SKM-1 treated with dmso at 0.1 percent for 144 hours (cell line): Measurements from ENCODE around the gene POLD2.
"Not testable (repeated sequence)": the region's sequence is repeated elsewhere in the genome, so short reads cannot be mapped to it uniquely, and the experiment has no call there.

Experiments
- DNase-seq: peaks from one replicate; lab custom pipeline; 2025; ENCODE audit not compliant: unreplicated experiment; lab: John Stamatoyannopoulos, UW

The POLD2 gene

DNA sequence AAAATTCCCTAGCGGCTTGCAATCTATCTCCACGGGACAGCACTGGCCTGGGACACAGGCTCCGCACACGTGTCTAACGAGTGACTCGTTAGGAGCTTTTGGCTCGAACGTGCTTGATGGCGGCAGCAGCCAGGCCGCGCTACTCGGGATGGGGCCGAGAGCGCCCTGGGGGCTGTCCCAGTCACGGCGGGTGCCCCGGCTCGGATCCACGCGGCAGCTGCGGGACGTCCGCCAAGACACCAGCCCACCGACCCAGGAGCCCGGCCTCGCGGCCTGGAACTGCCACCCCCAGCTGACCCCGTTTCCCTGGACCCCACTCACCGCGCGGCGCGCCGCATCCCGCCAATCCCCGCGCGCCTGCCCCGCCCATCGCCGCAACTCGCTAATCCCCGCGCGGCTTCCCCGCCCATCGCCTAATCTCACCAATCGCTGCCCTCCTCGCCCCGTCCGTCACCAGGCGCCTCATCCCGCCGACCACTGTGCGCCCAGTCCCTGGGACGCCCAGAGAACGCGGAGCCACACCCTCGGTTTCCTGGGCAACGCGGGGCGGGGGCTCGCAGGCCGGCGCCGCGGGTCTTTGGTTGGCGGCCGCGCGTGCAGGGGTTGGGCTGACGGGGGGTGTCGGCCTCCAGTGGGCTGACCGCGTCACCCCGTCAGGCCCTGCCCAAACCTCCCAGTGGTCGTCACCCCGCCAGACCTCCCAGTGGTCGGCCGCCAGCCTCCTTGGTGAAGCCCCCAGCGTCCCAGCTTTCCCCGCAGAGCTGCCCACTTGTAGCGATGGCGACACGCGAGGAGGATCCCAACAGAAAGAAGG, at the start of gene POLD2:
Gene POLD2, minus strand, starts transcription at position 359 of the 814 bp plus-strand sequence. CDS start 1,495 bp downstream, outside the sequence.
- peak; percentile 93 for DNase-seq

DNA sequence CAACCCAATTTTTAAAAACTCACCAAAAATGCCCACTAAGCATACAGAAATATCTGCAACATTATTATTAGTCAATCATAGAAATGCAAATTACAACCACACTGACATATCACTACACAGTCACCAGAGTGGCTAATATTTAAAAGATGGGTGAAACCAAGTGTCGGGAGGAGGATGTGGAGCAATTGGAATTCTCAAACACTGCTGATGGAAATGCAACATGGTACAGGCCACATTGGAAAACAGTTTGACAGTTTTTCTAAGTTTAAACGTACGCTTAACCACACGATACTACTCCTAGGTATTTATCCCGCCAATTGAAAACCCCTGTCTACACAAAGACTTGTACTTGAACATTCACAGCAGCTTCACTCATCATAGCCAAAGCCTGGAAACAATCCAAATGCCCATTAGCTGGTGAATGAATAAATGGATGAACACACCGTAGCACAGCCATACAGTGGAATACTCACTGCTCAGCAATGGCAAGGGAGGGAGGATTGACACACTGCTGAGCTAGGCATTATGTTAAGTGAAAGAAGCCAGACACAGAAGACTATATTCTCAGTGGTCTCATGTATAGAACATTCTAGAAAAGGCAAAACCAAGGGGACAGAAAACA, 49.6 kb upstream of the POLD2 start:
- no peak for DNase-seq

DNA sequence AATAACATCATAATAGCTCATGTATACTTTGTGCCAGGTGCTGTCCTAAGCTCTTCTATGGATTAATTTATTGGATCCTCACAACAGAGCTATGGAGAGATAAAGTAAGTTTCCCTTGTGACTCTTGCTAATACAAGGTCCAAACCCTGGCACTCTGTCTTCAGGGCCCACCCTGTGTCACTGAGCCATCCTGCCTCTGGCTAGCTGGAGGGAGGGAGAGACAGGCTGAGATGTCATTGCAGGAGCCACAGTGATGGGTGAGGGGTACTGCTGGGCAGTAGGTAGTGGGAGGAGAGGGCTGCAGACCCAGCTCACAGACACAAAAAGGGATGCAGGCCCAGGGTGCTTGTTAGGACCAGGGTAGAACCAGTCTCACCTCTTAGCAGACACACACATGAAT, 49.0 kb upstream of the POLD2 start:
- no peak for DNase-seq

DNA sequence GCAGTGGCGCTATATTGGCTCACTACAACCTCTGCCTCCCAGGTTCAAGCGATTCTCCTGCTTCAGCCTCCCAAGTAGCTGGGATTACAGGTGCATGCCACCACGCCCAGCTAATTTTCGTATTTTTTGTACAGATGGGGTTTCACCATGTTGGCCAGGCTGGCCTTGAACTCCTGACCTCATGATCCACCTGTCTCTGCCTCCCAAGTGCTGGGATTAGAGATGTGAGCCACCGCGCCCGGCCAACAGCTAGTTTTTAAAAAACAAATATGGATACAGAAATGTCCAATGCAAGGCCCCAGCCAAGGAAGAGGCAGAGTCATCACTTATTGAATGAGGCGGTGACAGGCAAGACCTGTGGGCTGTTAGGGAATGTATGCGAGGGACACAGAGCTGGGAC, 48.6 kb upstream of the POLD2 start:
- DNase-seq: not testable (repeated sequence)

DNA sequence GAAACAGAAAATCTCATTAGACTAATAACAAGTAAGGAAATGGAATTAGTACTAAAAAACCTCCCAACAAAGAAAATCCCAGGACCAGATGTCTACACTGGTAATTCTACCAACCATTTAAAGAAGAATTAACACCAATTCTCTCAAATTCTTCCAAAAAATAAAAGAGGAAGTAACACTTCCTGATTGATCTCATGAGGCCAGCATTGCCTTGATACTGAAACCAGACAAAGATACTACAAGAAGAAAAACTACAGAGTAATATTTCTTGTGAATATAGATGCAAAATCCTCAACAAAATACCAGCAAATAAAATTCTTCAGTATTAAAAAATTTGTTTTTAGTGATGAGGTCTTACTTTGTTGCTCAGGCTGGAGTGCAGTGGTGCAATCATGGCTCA, 44.6 kb upstream of the POLD2 start:
- peak; percentile 30 for DNase-seq

DNA sequence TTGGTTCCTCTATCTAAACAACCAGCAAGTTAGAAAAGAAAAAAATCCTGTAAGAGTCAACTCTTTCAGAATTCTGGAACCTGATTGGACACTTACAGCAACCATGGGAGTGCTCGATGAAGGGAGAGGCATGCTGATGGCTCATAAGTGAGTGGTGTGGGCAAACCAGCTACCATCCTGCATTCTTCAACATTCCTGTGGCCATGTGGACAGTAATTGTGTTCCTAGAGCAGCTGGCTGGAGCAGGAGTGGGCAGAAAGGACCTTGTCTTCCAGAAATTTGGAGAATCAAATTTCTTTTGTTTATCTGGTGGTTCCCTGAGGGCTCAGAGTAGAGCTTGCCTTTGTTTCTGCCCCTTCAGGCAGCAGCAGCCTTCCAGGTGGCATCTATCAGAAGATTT, 40.2 kb upstream of the POLD2 start:
- DNase-seq: no peak

DNA sequence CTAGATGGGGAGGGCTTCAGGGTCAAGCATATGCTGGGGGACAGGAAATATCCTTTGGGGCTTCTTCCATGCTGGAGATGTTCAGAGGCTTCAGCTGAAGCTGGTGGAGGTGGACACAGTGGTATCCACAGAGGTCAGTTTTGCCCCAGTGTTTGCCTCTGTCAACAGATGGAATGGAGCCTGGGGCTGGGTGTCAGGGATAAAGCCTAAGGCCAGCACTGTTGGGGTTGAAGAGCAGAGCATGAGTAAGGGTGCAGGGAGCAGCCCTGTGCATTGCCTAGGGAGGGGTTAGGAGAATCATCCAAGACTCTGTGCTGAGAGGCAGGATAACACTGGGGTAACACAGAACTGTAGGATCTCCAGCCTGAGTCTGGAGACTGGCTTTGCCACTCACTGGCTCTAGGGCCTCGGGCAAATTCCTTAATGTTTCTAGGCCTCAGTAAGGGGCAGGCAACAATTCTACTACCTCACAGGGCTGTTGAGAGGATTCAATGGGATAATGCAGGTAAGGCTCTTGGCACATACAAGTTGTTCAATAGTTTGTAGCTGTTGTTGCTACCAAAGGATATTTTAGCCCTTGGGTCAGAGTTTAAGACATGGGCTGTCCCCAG, 39.5 kb upstream of the POLD2 start:
- DNase-seq: no peak

DNA sequence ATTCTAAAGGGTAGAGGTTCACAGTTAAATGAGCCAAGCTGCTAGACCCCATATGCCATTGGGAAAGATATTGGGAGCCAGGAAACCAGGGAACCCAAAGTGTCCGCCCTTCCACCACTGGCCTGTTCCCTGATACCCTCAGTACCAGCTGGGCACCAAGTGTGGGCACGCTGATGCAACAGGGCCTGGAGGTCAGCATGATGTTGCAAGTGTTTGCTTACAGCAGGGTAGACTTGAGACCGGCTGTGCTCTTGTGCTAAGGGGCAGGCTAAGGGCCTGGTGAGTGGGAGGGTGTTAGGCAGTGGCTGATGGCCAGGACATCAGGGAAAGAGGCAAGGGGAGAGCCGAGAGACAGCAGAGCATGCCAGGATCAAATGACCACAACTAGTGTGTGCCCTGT, 38.8 kb upstream of the POLD2 start:
- no peak for DNase-seq

DNA sequence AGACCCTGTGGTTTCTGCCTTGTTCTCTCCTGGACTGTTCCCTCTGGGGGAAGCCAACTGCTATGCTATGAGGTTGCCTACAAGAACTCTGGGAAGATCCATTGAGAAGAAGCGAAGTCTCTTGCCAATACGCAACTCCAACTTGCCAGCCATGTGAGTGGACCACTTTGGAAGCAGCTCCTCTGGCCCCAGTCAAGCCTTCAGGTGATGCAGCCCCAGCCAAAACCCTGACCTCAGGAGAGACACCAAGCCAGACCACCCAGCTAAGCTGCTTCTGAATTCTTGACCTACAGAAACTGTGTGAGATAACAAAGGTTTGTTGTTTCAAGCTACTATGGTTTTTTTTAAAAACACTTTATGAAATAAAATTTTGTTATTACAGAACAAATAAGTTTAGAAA, 38.0 kb upstream of the POLD2 start:
- DNase-seq: no peak

DNA sequence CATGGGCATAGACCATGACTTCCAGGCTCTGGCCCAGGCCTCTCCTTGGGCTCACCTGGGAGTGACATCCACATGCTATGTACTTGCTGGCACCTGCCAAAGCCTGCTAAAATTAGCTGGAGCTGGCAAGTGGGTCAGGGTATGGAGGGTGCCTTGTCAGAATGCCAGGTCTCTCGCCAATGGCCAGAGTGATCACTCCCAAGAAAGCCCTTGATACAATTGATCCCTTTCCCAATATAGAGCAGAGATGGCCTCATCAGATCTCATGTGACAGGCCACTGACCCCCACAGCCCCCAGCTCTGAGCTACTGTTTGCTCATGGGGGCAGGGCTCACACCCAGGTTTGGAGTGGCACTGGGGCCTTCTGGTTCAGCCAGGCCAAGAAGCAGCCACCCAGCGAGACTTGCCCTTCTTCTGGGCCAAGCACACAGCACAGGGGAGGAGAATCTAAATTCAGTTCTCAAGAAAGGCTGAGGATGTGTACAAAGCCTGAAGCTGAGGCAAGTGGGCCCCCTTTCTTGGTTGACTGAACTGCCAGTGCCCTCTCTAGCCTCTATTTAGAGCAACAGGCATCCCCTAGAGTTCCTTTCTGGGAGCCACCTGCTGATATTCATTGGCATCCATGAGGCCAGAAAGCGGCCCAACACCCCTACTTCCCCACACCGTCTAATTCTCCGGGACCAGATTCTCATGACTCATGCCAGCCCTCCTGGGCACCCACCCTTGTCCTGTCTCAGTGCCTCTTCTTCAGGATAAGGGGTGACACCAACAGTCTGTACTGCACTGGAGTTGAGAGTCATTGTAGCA, 36.7 kb upstream of the POLD2 start:
- no peak for DNase-seq

DNA sequence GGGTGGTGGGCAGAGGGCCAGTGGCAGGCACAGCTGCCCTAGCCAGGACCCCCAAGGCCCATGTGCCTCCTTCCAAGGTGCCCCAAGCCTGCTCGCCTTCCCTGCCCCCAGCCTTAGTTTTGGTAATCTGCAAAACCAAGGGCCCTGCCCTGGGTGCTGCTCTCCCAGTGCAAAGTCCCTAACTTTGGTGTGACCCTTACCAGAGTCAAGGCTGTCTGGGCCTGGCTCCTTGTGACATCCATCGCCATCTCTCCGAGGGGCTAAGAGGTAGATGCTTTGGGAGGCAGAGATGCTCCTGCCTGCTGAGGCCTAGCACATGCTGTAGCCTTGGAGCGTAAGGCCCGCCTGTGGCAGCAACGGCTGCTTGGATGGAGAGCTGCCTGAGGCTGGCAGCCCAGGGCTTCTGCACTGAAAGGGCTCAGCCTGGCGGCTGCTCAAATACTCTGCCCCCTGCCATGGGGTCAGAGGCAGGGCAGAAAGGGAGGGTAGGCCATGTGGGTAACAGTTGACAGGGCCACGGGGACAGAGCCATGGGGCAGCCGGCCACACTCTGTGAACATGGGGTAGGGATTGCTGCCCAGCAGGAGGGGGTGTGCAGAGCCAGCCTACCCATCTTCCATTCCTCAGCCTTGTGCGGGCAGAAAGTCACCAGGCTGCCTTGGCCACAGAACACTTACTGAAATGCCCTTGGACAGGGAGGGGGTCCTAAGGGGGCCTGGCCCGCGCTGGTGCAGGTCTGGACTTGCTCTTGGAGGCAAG, 35.7 kb upstream of the POLD2 start:
- DNase-seq: no peak

DNA sequence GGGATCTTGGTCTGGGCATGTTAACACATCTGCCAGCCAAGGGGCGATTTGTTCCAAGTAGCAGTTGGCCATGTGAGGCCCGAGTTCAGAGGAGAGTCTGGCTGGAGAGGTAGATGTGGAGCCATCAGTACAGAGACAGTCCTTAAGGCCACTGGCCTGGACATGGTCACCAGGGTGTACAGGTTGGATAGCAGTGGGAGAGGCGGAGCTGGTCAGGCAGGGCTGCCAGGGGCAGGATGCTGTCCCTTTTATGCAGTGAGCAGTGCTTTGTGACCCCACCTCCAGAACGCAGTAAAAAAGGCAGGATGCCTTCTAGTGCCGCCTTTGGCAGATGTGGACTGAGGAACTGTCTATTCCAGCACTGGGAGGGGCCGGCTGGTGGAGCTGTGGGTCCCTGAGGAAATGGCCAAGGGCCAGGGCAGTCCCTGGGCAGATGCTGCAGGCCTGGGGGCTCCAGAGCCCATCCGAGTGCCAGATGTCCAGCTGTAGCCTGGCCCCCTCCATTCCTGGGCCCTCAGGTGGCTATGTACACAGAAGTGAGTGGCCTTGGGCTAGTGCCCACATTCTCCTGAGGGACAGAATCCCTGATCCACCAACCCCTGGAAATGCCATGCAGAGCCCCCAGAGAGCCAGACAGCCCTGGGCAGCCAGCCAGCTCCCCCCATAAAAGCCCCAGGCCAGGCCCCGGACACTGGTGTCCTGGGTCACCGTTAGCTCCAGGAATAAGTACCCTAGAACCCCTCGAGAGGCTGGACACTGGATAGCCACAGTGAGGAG, 34.9 kb upstream of the POLD2 start:
- DNase-seq: no peak

DNA sequence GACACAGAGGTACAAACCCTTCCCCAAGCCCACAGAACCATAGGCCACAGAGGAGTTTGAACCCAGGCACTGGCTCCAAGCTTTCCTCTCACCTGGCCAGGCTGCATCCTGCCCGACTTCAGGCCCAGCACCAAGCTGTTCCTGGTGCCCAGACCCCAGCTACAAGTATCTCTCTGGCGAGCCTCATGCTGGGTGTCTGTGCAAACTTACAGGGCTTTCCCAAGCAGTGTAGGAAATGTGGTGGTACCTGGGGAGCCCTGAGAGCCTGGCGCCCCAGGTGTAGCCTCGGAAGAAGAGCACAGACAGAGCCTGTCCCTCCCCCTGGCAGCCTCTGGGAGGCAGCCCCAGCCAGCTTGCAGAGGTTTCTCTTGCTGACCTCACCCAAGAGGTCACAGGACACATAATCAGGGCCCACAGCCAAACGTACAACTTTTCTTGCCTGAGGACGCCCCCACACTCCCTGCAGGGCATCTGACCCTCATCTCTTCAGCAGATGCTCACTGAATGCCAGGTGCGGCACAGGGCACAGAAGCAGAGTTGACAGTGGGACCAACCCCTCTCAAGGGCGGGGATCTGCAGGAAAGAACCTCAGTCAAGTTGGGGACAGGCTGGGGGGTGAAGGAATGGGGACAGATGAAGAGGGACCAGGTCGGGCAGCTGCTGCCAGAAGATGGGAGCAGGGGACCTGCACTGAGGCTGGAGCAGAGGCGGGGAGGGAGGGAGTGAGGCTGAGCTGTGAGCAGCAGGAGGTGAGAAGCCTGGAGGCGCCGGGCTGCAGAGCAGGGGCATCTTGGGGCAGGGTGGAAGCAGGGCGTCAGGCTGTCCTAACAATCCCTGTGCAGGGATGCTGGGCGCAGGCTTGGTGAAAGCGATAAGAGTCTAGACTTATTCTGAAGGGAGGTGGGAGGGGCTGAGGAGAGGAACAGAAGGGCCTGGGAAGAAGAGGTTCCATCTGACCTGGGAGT, 34.0 kb upstream of the POLD2 start:
- no peak for DNase-seq

DNA sequence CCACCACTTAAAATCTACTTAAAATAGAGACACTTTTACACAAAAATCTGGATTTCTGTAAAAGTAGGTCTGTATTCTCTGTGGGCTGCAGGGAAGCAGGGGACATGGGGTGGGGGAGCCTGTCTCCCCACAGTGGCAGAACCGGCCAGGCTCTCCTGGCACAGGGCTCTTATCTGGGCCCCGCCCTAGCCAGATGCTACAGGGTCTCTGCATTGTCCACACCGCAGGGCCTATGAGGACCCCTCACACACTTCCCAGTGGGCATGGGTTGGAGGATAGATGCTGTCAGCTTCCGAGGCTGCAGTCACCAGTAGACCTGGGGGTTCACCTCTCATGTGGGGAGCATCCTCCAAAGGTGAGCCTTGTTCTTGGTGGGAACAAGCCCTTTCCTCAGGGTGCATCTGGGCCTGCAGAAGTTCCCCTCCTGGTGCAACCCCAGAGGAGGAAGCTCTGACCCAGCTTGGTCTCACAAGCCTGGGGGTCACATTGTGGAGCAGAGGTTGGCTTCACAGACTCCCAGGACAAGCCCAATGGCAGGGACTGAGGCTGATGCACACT, 33.2 kb upstream of the POLD2 start:
- no peak for DNase-seq

DNA sequence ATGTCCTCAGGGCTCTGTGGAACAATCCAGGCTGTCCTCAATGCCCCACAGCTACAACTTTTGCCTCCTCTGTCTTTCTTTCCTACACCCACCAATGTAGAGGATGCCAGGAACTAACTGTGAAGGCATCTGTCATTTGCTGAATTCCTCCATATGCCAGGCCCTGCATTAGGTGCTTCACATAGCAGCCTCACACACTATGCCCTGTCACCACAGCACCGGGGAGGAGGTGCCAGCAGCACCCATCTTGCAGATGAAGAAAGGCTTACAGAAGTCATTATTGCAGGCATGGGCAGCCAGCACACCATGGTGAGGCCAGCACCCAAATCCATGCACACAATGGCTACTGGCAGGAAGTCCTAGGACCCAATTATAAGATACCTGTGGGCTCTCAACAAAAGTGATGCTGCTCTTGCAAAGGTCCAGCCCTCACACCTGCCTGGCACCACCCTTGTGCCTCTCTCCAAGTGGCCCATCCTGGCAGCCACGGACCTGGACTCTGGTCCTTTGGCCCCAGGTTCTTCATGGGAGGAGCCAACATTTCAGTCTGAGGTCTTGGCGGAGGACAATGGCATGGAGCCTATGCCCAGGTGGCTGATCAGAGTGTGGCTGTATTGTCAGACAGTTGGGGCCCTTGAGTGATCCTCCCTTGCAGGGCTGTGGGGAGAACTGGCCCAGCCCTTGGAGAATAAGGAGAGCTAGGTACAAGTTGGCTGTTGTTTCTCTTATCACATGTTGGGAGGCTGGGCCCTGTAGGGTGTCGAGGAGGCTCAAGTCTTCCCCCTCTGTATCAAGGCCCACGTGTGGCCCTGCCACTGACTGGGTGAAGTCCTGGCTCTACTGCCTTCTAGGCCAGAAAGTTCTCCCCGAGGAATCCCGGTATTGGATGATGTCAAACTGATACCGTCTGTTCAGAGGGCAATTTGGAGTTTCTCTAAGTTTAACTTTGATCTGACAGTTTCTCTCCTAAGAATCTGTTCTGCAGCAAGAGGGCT, 32.1 kb upstream of the POLD2 start:
- DNase-seq: no peak

DNA sequence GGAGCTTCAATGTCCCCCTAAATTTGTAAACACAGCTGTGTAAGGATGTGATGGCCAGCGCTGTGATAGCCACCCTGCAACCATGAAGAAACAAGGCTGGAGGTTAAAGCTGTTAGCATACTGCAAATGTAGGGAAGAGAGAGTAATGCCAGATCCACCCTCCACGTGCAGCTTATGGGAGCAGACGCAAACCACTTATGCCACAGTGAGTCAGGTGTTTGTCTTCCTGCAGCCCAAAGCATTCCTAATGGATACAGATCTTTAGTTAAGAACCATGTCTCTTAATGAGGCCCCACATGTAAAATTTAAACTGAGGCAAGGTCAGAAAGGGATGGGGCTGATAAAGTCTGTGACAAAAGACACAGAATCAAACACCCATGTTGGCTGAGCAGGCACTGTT, 31.4 kb upstream of the POLD2 start:
- no peak for DNase-seq

DNA sequence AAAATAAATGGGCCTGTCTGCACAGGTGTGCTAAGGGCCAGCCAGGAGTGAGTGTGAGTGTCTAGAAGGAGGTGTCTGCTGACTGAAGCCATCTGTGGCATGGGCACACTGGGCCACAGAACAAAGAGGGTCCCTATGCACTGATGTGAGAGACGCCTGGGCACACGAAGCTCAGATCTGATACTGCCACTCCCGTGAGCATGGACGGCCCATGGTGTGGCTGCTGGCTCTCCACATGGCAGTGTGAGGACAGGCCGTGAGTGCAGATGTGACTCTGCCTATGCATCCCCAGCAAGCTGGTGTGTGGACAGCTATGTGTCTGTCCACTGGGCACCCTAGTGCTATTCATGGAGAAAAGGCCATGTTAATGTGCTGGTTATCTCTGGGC, 30.6 kb upstream of the POLD2 start:
- DNase-seq: no peak
